AG04450 (cell line): ENCODE measurements around the gene SPNS2. TPM values are rescaled to one million over a fixed set of nuclear protein-coding genes. Genes with fewer than 3 reads are reported as not detected.

Experiments
- CTCF ChIA-PET: fragments of 300-600, 350-600 bp; formaldehyde crosslinking; extraction: SDS; loops from one replicate; lab custom pipeline; 2022; ENCODE audit warnings: antibody characterized with exemption, inconsistent platforms; lab: Charles Lee
- POLR2A ChIA-PET: fragments of 350-600 bp; formaldehyde crosslinking; extraction: SDS; loops from one replicate; lab custom pipeline; 2021; ENCODE audit warnings: antibody characterized with exemption, inconsistent platforms; lab: Yijun Ruan, JAX
- DNase-seq: peaks from one replicate; pipeline ENCODE4 v3.0.0-alpha.2; 2011; ENCODE audit warnings: low read depth, low spot score
- H3K27ac ChIP-seq: one replicate; pipeline ENCODE4 v1.5.1; 2012; ENCODE audit warnings: low read depth, low read length, control low read depth
- H3K27me3 ChIP-seq: one replicate; pipeline ENCODE4 v1.6.0; 2012; ENCODE audit warnings: low read length; ENCODE audit not compliant: control insufficient read depth, insufficient read depth
- H3K4me3 ChIP-seq: 2 replicates; pipeline ENCODE4 v1.5.1; 2011; ENCODE audit warnings: mild to moderate bottlenecking, low read depth, low read length, control low read depth
- H3K9me3 ChIP-seq: 2 replicates; pipeline ENCODE4 v1.5.1; 2012; ENCODE audit warnings: low read length; ENCODE audit not compliant: control insufficient read depth, insufficient read depth
- polyA plus RNA-seq: library from polyadenylated mRNA; depleted of rRNA; stranded (reverse); fragments of >200 nt; gene quantifications from 2 replicates; pipeline ENCODE4 v1.2.3, GENCODE V29; 2011
- TF ChIP-seq, protein P1 (sequence below): IDR thresholded peaks from 2 replicates; pipeline ENCODE4 v1.5.1; 2011; ENCODE audit warnings: low read depth, low read length, control low read depth, inconsistent platforms

Gene SPNS2
- polyA plus RNA-seq, 1 experiment = not detected

GRCh38 chr17:4550534-4551039 is 51.9 kb downstream of the SPNS2 start:
- Histone ChIP-seq H3K9me3 (peaks cover 4% of the 10 kb centered on the region; the same call in 1 of the 2 replicates), H3K27ac (no peak overlapping the region), H3K4me3 (no peak overlapping the region), H3K27me3 (no peaks in the 10 kb centered on the region)
- no peak for DNase-seq
- ChIA-PET CTCF (interaction anchor here (1.1 kb wide), 1 partner anchor 16 kb away, joined by 3 read pairs; no protein-coding TSS in a partner anchor), POLR2A (no interaction called here)
- TF ChIP-seq, protein P1, sequence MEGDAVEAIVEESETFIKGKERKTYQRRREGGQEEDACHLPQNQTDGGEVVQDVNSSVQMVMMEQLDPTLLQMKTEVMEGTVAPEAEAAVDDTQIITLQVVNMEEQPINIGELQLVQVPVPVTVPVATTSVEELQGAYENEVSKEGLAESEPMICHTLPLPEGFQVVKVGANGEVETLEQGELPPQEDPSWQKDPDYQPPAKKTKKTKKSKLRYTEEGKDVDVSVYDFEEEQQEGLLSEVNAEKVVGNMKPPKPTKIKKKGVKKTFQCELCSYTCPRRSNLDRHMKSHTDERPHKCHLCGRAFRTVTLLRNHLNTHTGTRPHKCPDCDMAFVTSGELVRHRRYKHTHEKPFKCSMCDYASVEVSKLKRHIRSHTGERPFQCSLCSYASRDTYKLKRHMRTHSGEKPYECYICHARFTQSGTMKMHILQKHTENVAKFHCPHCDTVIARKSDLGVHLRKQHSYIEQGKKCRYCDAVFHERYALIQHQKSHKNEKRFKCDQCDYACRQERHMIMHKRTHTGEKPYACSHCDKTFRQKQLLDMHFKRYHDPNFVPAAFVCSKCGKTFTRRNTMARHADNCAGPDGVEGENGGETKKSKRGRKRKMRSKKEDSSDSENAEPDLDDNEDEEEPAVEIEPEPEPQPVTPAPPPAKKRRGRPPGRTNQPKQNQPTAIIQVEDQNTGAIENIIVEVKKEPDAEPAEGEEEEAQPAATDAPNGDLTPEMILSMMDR = no peak

GRCh38 chr17:4551141-4551540 is 52.5 kb downstream of the SPNS2 start:
- no peak overlapping the region for H3K4me3 ChIP-seq
- DNase-seq = no peak
- no peak overlapping the region for H3K27ac ChIP-seq
- H3K9me3 ChIP-seq = peaks cover 4% of the 10 kb centered on the region; the same call in 1 of the 2 replicates
- TF ChIP-seq, protein P1 = peak; percentile 11; the same call in 1 of the 2 replicates
- H3K27me3 ChIP-seq = no peaks in the 10 kb centered on the region
- POLR2A ChIA-PET = no interaction called here
- CTCF ChIA-PET = interaction anchor here (0.7 kb wide), 1 partner anchor 130 kb away, joined by 3 read pairs; no protein-coding TSS in a partner anchor

- POLR2A ChIA-PET = no interaction called here
- CTCF ChIA-PET = interaction anchor here (0.7 to 1.0 kb wide), 2 partner anchors 15 to 131 kb away, joined by 3 to 6 read pairs; no protein-coding TSS in a partner anchor
Observed at GRCh38 chr17:4551796-4552525, 53.3 kb downstream of the SPNS2 start.

GRCh38 chr17:4553669-4554068 is 55.0 kb downstream of the SPNS2 start:
- TF ChIP-seq, protein P1 = no peak
- ChIA-PET CTCF (no interaction called here), POLR2A (no interaction called here)
- peaks cover 4% of the 10 kb centered on the region; the same call in 1 of the 2 replicates for H3K9me3 ChIP-seq
- H3K4me3 ChIP-seq = peak overlapping the region; percentile 97
- DNase-seq = no peak
- H3K27ac ChIP-seq = no peak overlapping the region
- no peaks in the 10 kb centered on the region for H3K27me3 ChIP-seq

More at GRCh38 chr17:4551796-4552525, 53.3 kb downstream of the SPNS2 start:
- H3K27ac ChIP-seq = no peak overlapping the region
- no peak for DNase-seq
- TF ChIP-seq, protein P1 = no peak
- H3K4me3 ChIP-seq = no peak overlapping the region
- H3K9me3 ChIP-seq = peaks cover 4% of the 10 kb centered on the region; the same call in 1 of the 2 replicates
- no peaks in the 10 kb centered on the region for H3K27me3 ChIP-seq
